HUDEP-2 (cell line): ENCODE data around the gene TMEM132D.
"Not testable (repeated sequence)": the region's sequence is repeated elsewhere in the genome, so short reads cannot be mapped to it uniquely, and the experiment has no call there.

Experiments
- DNase-seq, 76 experiments: peaks; one replicate each; lab custom pipeline; 2025; ENCODE audit not compliant: unreplicated experiment in 76 of 76; lab: John Stamatoyannopoulos, UW

Gene TMEM132D

GRCh38 chr12:129202109-129202814, 701.6 kb downstream of the TMEM132D start:
- no peak for DNase-seq

- DNase-seq = no peak
These were observed 702.8 kb downstream of the TMEM132D start for GRCh38 chr12:129201029-129201428.

- no peak for DNase-seq
These were observed 703.2 kb downstream of the TMEM132D start for GRCh38 chr12:129200576-129200975.

- DNase-seq = no peak
These were observed 706.9 kb downstream of the TMEM132D start for GRCh38 chr12:129196927-129197326.

- no peak for DNase-seq
These were observed 708.7 kb downstream of the TMEM132D start for GRCh38 chr12:129195081-129195480.

GRCh38 chr12:129193263-129193871, 710.5 kb downstream of the TMEM132D start:
- DNase-seq = peak in 26 of 76 experiments; percentile 0 to 34 (median 6)

GRCh38 chr12:129190827-129191226, 713.0 kb downstream of the TMEM132D start:
- DNase-seq = no peak

GRCh38 chr12:129189879-129190278, 713.9 kb downstream of the TMEM132D start:
- not testable (repeated sequence) for DNase-seq

GRCh38 chr12:129186952-129187351, 716.9 kb downstream of the TMEM132D start:
- no peak for DNase-seq

GRCh38 chr12:129185855-129186254, 718.0 kb downstream of the TMEM132D start:
- no peak for DNase-seq

GRCh38 chr12:129184127-129184928, 719.5 kb downstream of the TMEM132D start:
- DNase-seq = no peak

- no peak for DNase-seq
These were observed 723.8 kb downstream of the TMEM132D start for GRCh38 chr12:129179941-129180553.

GRCh38 chr12:129169928-129170327, 733.9 kb downstream of the TMEM132D start:
- no peak for DNase-seq

- DNase-seq = no peak
These were observed 740.0 kb downstream of the TMEM132D start for GRCh38 chr12:129163861-129164260.

GRCh38 chr12:129163461-129163860, 740.4 kb downstream of the TMEM132D start:
- DNase-seq = no peak

GRCh38 chr12:129162805-129163204, 741.0 kb downstream of the TMEM132D start:
- DNase-seq = no peak

- no peak for DNase-seq
These were observed 742.3 kb downstream of the TMEM132D start for GRCh38 chr12:129161511-129161910.

GRCh38 chr12:129160282-129160681, 743.5 kb downstream of the TMEM132D start:
- no peak for DNase-seq

- no peak for DNase-seq
These were observed 751.3 kb downstream of the TMEM132D start for GRCh38 chr12:129152351-129153104.

- no peak for DNase-seq
These were observed 753.1 kb downstream of the TMEM132D start for GRCh38 chr12:129150721-129151120.
